GM23338 (cell line): ENCODE data around the gene GPC6. TPM values are rescaled to one million over a fixed set of nuclear protein-coding genes. Genes with fewer than 3 reads are reported as not detected.

ENCODE experiments used
- ATAC-seq: fragments of 200-7000 bp; cut with Tn5 transposase; 3 replicates; pipeline ENCODE4 v1.9.1; 2020
- DNase-seq: peaks from one replicate; pipeline ENCODE4 v3.0.0-alpha.2; 2015; ENCODE audit warnings: low spot score
- H2AFZ ChIP-seq: fragments of 200-600 bp; sonication (generic); 2 replicates; pipeline ENCODE4 v1.8.0; 2016; ENCODE audit warnings: antibody characterized with exemption, mild to moderate bottlenecking, moderate library complexity
- H3F3A ChIP-seq: fragments of 200-600 bp; sonication (generic); replicated peaks from 2 replicates; pipeline ENCODE4 v1.8.0; 2017; ENCODE audit warnings: antibody characterized with exemption, mixed run types, low read depth
- H3K27ac ChIP-seq: fragments of 200-600 bp; sonication (generic); 2 replicates; pipeline ENCODE4 v1.6.1; 2016; ENCODE audit warnings: low read depth
- H3K27me3 ChIP-seq: fragments of 200-600 bp; sonication (generic); 2 replicates; pipeline ENCODE4 v1.8.0; 2016; ENCODE audit warnings: mild to moderate bottlenecking, mixed run types, moderate library complexity; ENCODE audit not compliant: insufficient read depth
- H3K36me3 ChIP-seq: fragments of 200-600 bp; sonication (generic); 2 replicates; pipeline ENCODE4 v1.8.0; 2016; ENCODE audit warnings: mild to moderate bottlenecking; ENCODE audit not compliant: insufficient read depth
- H3K4me1 ChIP-seq: fragments of 200-600 bp; sonication (generic); 2 replicates; pipeline ENCODE4 v1.8.0; 2016; ENCODE audit warnings: mild to moderate bottlenecking, moderate library complexity; ENCODE audit not compliant: insufficient read depth
- H3K4me2 ChIP-seq: fragments of 200-600 bp; sonication (generic); 2 replicates; pipeline ENCODE4 v1.7.1; 2017; ENCODE audit warnings: mixed run types
- H3K4me3 ChIP-seq: fragments of 200-600 bp; sonication (generic); 2 replicates; pipeline ENCODE4 v1.6.1; 2016; ENCODE audit warnings: mixed run types
- H3K79me2 ChIP-seq: fragments of 200-600 bp; sonication (generic); replicated peaks from 2 replicates; pipeline ENCODE4 v1.8.0; 2017; ENCODE audit warnings: mild to moderate bottlenecking; ENCODE audit not compliant: insufficient read depth
- H3K9me2 ChIP-seq: fragments of 200-600 bp; sonication (generic); 2 replicates; pipeline ENCODE4 v1.8.0; 2017; ENCODE audit not compliant: insufficient read depth
- H4K20me1 ChIP-seq: fragments of 200-600 bp; sonication (generic); replicated peaks from 2 replicates; pipeline ENCODE4 v1.8.0; 2017; ENCODE audit warnings: mild to moderate bottlenecking; ENCODE audit not compliant: insufficient read depth
- H3K27ac Mint-ChIP-seq: 2 replicates; pipeline ENCODE4 v1.8.0; 2020; ENCODE audit warnings: inconsistent platforms, mild to moderate bottlenecking, moderate library complexity, mixed read lengths
- H3K27me3 Mint-ChIP-seq: 3 replicates; pipeline ENCODE4 v1.8.0; 2022; ENCODE audit warnings: low read depth, mild to moderate bottlenecking, moderate library complexity, mixed read lengths, inconsistent platforms; ENCODE audit not compliant: insufficient read depth, poor library complexity
- H3K36me3 Mint-ChIP-seq: 3 replicates; pipeline ENCODE4 v1.8.0; 2021; ENCODE audit warnings: low read depth, mild to moderate bottlenecking, inconsistent platforms, moderate library complexity, mixed read lengths
- H3K4me1 Mint-ChIP-seq: 3 replicates; pipeline ENCODE4 v1.8.0; 2020; ENCODE audit warnings: mild to moderate bottlenecking, inconsistent platforms, mixed read lengths
- H3K4me3 Mint-ChIP-seq: 3 replicates; pipeline ENCODE4 v1.8.0; 2021; ENCODE audit warnings: moderate library complexity, mild to moderate bottlenecking, inconsistent platforms, mixed read lengths
- H3K9me3 Mint-ChIP-seq: 3 replicates; pipeline ENCODE4 v1.8.0; 2020; ENCODE audit warnings: moderate library complexity, mild to moderate bottlenecking, inconsistent platforms, mixed read lengths
- CREB1 ChIP-seq: fragments of 250-450 bp; sonication (Bioruptor Pico); IDR thresholded peaks from 2 replicates; pipeline ENCODE4 v1.5.0; 2020; ENCODE audit warnings: low read depth, mild to moderate bottlenecking, moderate library complexity
- CTCF ChIP-seq, 2 experiments: fragments of 200-600 bp in 1 of 2; sonication (generic) in 1 of 2; conservative IDR thresholded peaks; 2 replicates each; pipeline versions ENCODE4 v1.5.1 to v1.6.1; 2016 to 2017; ENCODE audit warnings: antibody characterized with exemption in 2 of 2, low read depth in 2 of 2, mild to moderate bottlenecking in 2 of 2, moderate library complexity in 1 of 2
- ETS1 ChIP-seq: IDR thresholded peaks from 2 replicates; pipeline ENCODE4 v1.6.1; 2016; ENCODE audit warnings: antibody characterized with exemption
- EZH2 ChIP-seq: fragments of 200-600 bp; sonication (generic); IDR thresholded peaks from one replicate; pipeline ENCODE4 v1.8.0; 2017; ENCODE audit warnings: antibody characterized with exemption, mild to moderate bottlenecking, low read depth; ENCODE audit not compliant: unreplicated experiment
- EZH2phosphoT487 ChIP-seq: fragments of 200-600 bp; sonication (generic); IDR thresholded peaks from one replicate; pipeline ENCODE4 v1.8.1; 2018; ENCODE audit warnings: antibody characterized with exemption; ENCODE audit not compliant: unreplicated experiment
- JUNB ChIP-seq: IDR thresholded peaks from one replicate; pipeline ENCODE4 v1.6.1; 2016; ENCODE audit warnings: antibody characterized with exemption; ENCODE audit not compliant: unreplicated experiment
- NANOG ChIP-seq: IDR thresholded peaks from 2 replicates; pipeline ENCODE4 v1.6.1; 2016; ENCODE audit warnings: antibody characterized with exemption, borderline replicate concordance
- POLR2AphosphoS5 ChIP-seq: IDR thresholded peaks from 2 replicates; pipeline ENCODE4 v1.6.1; 2016; ENCODE audit warnings: antibody characterized with exemption, low read depth
- REST ChIP-seq: IDR thresholded peaks from one replicate; pipeline ENCODE4 v1.6.1; 2018; ENCODE audit warnings: antibody characterized with exemption; ENCODE audit not compliant: unreplicated experiment
- STAT1 ChIP-seq: IDR thresholded peaks from one replicate; pipeline ENCODE4 v1.6.1; 2016; ENCODE audit warnings: antibody characterized with exemption; ENCODE audit not compliant: unreplicated experiment
- ZNF114 ChIP-seq: fragments of 250-450 bp; sonication (Bioruptor Pico); IDR thresholded peaks from 2 replicates; pipeline ENCODE4 v1.5.0; 2020; ENCODE audit warnings: mild to moderate bottlenecking, moderate library complexity
- ZNF331 ChIP-seq: fragments of 250-450 bp; sonication (Bioruptor Pico); IDR thresholded peaks from 2 replicates; pipeline ENCODE4 v1.5.0; 2020; ENCODE audit warnings: low read depth, mild to moderate bottlenecking, moderate library complexity
- ZNF462 ChIP-seq: fragments of 250-450 bp; sonication (Bioruptor Pico); IDR thresholded peaks from 2 replicates; pipeline ENCODE4 v1.5.0; 2020; ENCODE audit warnings: mild to moderate bottlenecking, moderate library complexity
- polyA plus RNA-seq: library from polyadenylated mRNA; unstranded; fragments of >200 nt; fragmentation: Nextera tagmentation; extraction: Ambion mirVana; gene quantifications from 2 replicates; pipeline ENCODE4 v1.2.1, GENCODE V29; 2016
- total RNA-seq: library from RNA; depleted of rRNA; stranded (reverse); fragments of >200 nt; shearing (Covaris generic); gene quantifications from 2 replicates; pipeline ENCODE4 v1.2.3, GENCODE V29; 2014

GPC6 gene
- total and polyA plus RNA-seq, 2 experiments from 2014 or later: 6.4 to 28.6 TPM

GRCh38 chr13:93987458-93987857, 760.9 kb downstream of the GPC6 start:
- Histone ChIP-seq H3K9me2 (no peaks in the 10 kb centered on the region), H2AFZ (no peak overlapping the region), H3K79me2 (no peaks in the 10 kb centered on the region), H3K4me2 (no peak overlapping the region), H3K4me1 (peaks cover 11% of the 10 kb centered on the region), H3K27me3 (peaks cover 10% of the 10 kb centered on the region; the same call in 1 of the 2 replicates), H4K20me1 (no peaks in the 10 kb centered on the region), H3K4me3 (no peak overlapping the region), H3F3A (no peaks in the 10 kb centered on the region), H3K27ac (no peak overlapping the region), H3K36me3 (no peaks in the 10 kb centered on the region)
- H3K27me3 Mint-ChIP-seq: peaks cover 12% of the 10 kb centered on the region
- ATAC-seq: no peak
- H3K36me3 Mint-ChIP-seq: no peaks in the 10 kb centered on the region
- peaks cover 20% of the 10 kb centered on the region; the same call in 2 of the 3 replicates for H3K4me1 Mint-ChIP-seq
- H3K4me3 Mint-ChIP-seq: no peak overlapping the region
- H3K27ac Mint-ChIP-seq: no peak overlapping the region
- no peak for TF ChIP-seq CREB1 (CRISPR knock-in tag)
- TF ChIP-seq CTCF (conservative IDR thresholded peaks at IDR 0.05; ENCODE audit: low read depth in 2 of 2): no peak
- no peak for TF ChIP-seq ZNF331 (CRISPR knock-in tag)
- TF ChIP-seq POLR2AphosphoS5: no peak
- no peak for TF ChIP-seq JUNB
- TF ChIP-seq EZH2phosphoT487: no peak
- TF ChIP-seq EZH2: no peak
- TF ChIP-seq ZNF114 (CRISPR knock-in tag): no peak
- TF ChIP-seq NANOG: no peak
- TF ChIP-seq STAT1: no peak
- TF ChIP-seq ETS1: no peak
- TF ChIP-seq REST: no peak
- no peak for TF ChIP-seq ZNF462 (CRISPR knock-in tag)
- no peak for DNase-seq
- H3K9me3 Mint-ChIP-seq: no peaks in the 10 kb centered on the region
